ENCODE data around the gene LPP.
"Not testable (repeated sequence)": the region's sequence is repeated elsewhere in the genome, so short reads cannot be mapped to it uniquely, and the experiment has no call there.

Gene LPP

DNA sequence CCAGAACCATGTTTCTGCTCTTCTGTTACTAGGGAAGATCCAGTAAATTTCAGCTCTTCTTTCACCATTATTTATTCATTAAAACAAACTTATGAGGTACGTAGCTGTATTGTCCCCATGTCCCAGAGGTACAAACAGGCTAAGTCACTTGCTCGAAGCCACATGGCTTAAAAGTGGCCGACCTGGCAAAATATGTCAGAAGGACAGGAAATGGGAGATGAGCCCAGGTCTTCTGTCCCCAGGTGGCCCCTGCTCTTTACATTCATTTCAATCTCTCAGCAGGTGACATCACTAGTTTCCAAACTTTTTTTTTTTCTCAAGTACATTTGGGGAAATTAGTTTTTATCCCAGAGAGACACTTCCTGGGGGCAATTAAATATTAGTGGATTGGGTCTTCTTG lies 34.1 kb upstream of the LPP start:
- TF ChIP-seq FOXP2 (optimal IDR thresholded peaks at IDR 0.05; ENCODE audit: control extremely low read depth, extremely low read length, insufficient read depth) (no peak), EZH2 (IDR thresholded peaks at IDR 0.05) (no peak), POLR2AphosphoS5 (IDR thresholded peaks at IDR 0.05; ENCODE audit: borderline replicate concordance, low read depth, low read length) (no peak)
- H3K9ac ChIP-seq (ENCODE audit: insufficient read length) = no peak overlapping the region
- no peaks in the 10 kb centered on the region for H3K36me3 ChIP-seq (ENCODE audit: insufficient read depth, low read length)
- no peak overlapping the region for H3K4me3 ChIP-seq
- no peak for DNase-seq (ENCODE audit: low read depth, low spot score)
- H3K9me3 ChIP-seq (ENCODE audit: low read depth, low read length) = no peaks in the 10 kb centered on the region
- no peak overlapping the region for H3K27ac ChIP-seq

DNA sequence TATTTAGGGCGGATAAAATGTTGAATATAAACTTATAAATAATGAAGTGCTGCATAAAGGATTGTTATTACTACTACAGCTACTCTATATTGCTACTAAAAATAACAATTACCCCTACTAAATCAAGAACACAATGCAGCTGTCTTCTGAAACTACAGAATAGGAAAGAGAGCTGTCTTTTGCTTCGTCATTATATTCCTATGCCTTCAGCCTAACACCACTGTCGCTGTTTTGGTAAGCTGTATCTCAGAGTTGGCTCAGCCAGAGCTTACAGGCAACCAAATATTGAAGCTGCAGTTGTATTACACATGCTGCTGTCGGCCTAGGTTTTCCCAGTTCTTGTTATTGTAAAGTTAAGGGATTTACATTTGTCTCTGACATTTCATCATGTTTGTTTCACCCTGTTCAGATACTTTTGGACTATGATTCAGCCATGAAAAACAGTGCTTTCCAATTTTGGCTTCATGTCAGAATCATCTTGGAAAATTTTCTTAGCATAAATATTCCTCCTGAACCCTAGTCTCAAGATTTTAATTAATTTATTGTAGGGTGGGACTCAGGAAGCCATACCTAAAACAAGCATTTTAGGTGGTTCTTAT lies 31.3 kb upstream of the LPP start:
- no peak overlapping the region for H3K9ac ChIP-seq (ENCODE audit: insufficient read length)
- H3K9me3 ChIP-seq (ENCODE audit: low read depth, low read length) = no peaks in the 10 kb centered on the region
- no peak overlapping the region for H3K4me3 ChIP-seq
- no peak overlapping the region for H3K27ac ChIP-seq
- no peak for DNase-seq (ENCODE audit: low read depth, low spot score)
- no peaks in the 10 kb centered on the region for H3K36me3 ChIP-seq (ENCODE audit: insufficient read depth, low read length)
- TF ChIP-seq EZH2 (IDR thresholded peaks at IDR 0.05) (no peak), FOXP2 (optimal IDR thresholded peaks at IDR 0.05; ENCODE audit: control extremely low read depth, extremely low read length, insufficient read depth) (no peak), POLR2AphosphoS5 (IDR thresholded peaks at IDR 0.05; ENCODE audit: borderline replicate concordance, low read depth, low read length) (no peak)

DNA sequence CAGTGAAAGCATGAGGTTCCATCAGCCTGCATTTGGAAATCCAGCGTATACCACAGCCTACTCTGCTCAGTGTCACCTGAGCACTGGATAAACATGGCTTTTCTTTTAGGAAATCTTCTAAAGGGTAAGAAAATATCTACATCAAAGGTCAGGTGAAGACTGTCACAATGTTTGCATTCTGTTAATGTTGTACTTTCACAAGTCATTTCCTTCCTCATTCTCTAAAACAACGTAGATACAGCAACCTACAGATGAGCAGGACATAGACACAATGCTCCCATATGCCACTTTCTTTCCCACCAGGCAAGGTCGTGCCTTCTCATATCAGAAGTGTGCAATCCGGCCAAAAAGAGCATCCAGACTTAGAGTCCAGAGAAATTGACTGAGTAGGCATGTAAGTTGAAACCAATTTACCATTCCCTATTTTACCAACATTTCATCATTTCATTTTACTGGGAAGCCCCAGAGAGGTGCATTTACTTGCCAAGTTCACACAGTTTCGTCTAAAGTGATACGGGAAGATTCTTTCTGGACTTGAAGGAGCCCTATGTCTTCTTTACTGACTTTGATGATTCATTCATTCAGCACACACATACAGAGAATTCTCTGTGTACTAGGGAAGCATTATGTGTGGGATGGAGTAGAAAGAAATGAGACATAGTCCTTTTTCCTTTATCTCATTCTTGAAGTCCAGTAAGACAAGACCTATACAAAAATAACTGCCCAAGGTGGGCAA lies 30.6 kb upstream of the LPP start:
- no peak overlapping the region for H3K9ac ChIP-seq (ENCODE audit: insufficient read length)
- no peaks in the 10 kb centered on the region for H3K36me3 ChIP-seq (ENCODE audit: insufficient read depth, low read length)
- DNase-seq (ENCODE audit: low read depth, low spot score) = no peak
- TF ChIP-seq EZH2 (IDR thresholded peaks at IDR 0.05) = no peak
- TF ChIP-seq POLR2AphosphoS5 (IDR thresholded peaks at IDR 0.05; ENCODE audit: borderline replicate concordance, low read depth, low read length) = no peak
- TF ChIP-seq FOXP2 (optimal IDR thresholded peaks at IDR 0.05; ENCODE audit: control extremely low read depth, extremely low read length, insufficient read depth) = no peak
- H3K27ac ChIP-seq = no peak overlapping the region
- no peak overlapping the region for H3K4me3 ChIP-seq
- H3K9me3 ChIP-seq (ENCODE audit: low read depth, low read length) = no peaks in the 10 kb centered on the region

DNA sequence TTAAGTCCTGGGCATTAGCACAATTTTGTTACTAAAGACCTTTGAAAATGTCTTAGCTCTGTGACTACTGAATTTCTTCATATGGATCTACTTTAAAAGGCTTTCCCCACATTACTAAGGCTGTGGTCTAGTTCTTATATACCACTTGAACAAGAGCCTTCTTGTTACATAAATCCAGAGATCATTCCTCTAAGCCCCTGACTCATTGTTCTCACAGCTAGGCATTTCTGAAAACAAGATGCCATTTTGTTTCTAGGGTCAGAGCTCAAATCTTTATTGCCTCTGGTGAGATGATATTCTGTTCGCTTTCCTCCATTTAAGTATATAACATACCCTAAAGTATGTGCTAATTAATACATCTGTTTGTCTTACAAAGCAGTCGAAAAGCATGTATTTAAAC lies 29.8 kb upstream of the LPP start:
- Histone ChIP-seq H3K27ac (no peak overlapping the region), H3K9ac (ENCODE audit: insufficient read length) (no peak overlapping the region), H3K4me3 (no peak overlapping the region), H3K36me3 (ENCODE audit: insufficient read depth, low read length) (no peaks in the 10 kb centered on the region), H3K9me3 (ENCODE audit: low read depth, low read length) (no peaks in the 10 kb centered on the region)
- TF ChIP-seq POLR2AphosphoS5 (IDR thresholded peaks at IDR 0.05; ENCODE audit: borderline replicate concordance, low read depth, low read length) = no peak
- TF ChIP-seq FOXP2 (optimal IDR thresholded peaks at IDR 0.05; ENCODE audit: control extremely low read depth, extremely low read length, insufficient read depth) = no peak
- TF ChIP-seq EZH2 (IDR thresholded peaks at IDR 0.05) = no peak
- no peak for DNase-seq (ENCODE audit: low read depth, low spot score)

DNA sequence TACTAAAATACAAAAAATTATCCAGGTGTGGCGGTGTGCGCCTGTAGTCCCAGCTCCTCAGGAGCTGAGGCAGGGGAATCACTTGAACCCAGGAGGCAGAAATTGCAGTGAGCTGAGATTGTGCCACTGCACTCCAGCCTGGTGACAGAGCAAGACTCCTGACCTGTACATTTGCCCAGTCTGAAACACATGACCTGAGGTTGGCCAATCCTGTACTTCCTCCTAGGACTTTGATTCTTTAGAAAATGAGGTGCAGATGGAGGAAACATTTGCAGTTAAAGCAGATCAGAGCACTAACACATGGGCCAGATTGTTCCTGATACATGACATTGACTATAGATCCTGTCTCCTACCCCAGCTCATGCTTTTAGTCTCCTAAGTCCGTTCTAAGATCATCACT lies 28.9 kb upstream of the LPP start:
- H3K4me3 ChIP-seq = no peak overlapping the region
- no peaks in the 10 kb centered on the region for H3K9me3 ChIP-seq (ENCODE audit: low read depth, low read length)
- no peak overlapping the region for H3K9ac ChIP-seq (ENCODE audit: insufficient read length)
- H3K27ac ChIP-seq = no peak overlapping the region
- no peaks in the 10 kb centered on the region for H3K36me3 ChIP-seq (ENCODE audit: insufficient read depth, low read length)
- DNase-seq (ENCODE audit: low read depth, low spot score) = no peak
- no peak for TF ChIP-seq POLR2AphosphoS5 (IDR thresholded peaks at IDR 0.05; ENCODE audit: borderline replicate concordance, low read depth, low read length)
- TF ChIP-seq FOXP2 (optimal IDR thresholded peaks at IDR 0.05; ENCODE audit: control extremely low read depth, extremely low read length, insufficient read depth) = no peak
- no peak for TF ChIP-seq EZH2 (IDR thresholded peaks at IDR 0.05)

DNA sequence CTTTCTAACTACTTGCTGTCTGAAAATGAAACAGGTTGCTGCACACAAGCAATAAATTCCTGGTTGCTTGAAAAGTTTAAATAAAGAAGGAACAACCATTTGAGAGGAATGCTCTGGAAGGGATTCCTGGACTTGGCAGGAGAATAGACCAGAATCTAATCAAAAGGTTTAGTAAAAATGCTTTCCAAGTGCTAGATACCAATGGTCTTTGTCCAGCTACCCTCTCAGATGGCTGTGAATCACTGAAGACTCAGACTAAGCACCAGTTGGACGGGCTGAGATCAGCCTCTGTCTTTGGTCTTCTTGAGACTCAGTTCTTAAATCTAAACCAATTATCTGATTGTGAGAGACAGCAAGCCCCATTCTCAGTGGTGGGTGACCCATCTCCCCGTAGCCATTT lies 27.7 kb upstream of the LPP start:
- no peak for DNase-seq (ENCODE audit: low read depth, low spot score)
- H3K9ac ChIP-seq (ENCODE audit: insufficient read length) = no peak overlapping the region
- H3K4me3 ChIP-seq = no peak overlapping the region
- no peak overlapping the region for H3K27ac ChIP-seq
- H3K36me3 ChIP-seq (ENCODE audit: insufficient read depth, low read length) = no peaks in the 10 kb centered on the region
- no peaks in the 10 kb centered on the region for H3K9me3 ChIP-seq (ENCODE audit: low read depth, low read length)
- TF ChIP-seq POLR2AphosphoS5 (IDR thresholded peaks at IDR 0.05; ENCODE audit: borderline replicate concordance, low read depth, low read length) = no peak
- no peak for TF ChIP-seq FOXP2 (optimal IDR thresholded peaks at IDR 0.05; ENCODE audit: control extremely low read depth, extremely low read length, insufficient read depth)
- TF ChIP-seq EZH2 (IDR thresholded peaks at IDR 0.05) = no peak

DNA sequence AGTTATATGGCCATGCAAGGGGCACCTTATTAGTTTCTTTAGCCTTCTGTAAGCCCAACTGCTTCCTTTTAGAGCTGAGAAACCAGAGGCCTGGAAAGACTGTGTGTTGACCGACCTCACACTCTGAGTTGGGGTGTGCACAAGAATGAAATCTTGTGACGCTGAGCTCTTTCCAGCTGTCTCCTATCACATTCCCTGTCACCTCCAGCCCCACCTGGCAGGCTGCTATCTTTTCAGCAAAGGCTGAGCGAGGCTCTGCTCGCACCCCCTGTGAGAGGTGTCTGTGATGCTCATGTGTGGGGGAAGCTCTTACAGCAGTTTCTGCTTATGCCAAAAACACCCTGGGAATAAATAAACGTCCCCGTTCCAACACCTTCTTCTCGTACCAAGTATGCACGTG lies 27.0 kb upstream of the LPP start:
- H3K9me3 ChIP-seq (ENCODE audit: low read depth, low read length) = no peaks in the 10 kb centered on the region
- TF ChIP-seq EZH2 (IDR thresholded peaks at IDR 0.05) (no peak), POLR2AphosphoS5 (IDR thresholded peaks at IDR 0.05; ENCODE audit: borderline replicate concordance, low read depth, low read length) (no peak), FOXP2 (optimal IDR thresholded peaks at IDR 0.05; ENCODE audit: control extremely low read depth, extremely low read length, insufficient read depth) (no peak)
- H3K4me3 ChIP-seq = no peak overlapping the region
- H3K9ac ChIP-seq (ENCODE audit: insufficient read length) = no peak overlapping the region
- no peak overlapping the region for H3K27ac ChIP-seq
- no peak for DNase-seq (ENCODE audit: low read depth, low spot score)
- H3K36me3 ChIP-seq (ENCODE audit: insufficient read depth, low read length) = no peaks in the 10 kb centered on the region

DNA sequence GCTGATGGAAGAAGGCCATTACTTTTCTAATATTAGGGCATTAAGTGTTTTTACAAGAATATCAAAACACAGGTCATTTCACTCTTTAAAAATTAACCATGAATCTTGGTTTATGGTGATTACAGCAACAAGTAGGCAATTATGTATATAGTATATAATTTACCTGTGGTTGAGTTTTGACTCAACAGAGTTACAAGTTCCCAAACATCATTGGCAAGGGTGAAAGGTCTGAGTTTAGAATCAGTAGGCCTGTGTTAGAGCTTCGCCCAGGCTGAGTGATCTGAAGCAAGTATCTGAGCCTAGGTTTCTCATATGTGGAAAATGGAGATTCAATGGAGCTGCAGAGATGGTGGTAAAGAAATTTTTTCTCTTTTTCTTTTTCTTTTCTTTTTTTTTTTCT lies 25.1 kb upstream of the LPP start:
- no peak for DNase-seq (ENCODE audit: low read depth, low spot score)
- no peak overlapping the region for H3K9ac ChIP-seq (ENCODE audit: insufficient read length)
- no peak overlapping the region for H3K4me3 ChIP-seq
- H3K27ac ChIP-seq = no peak overlapping the region
- no peak for TF ChIP-seq FOXP2 (optimal IDR thresholded peaks at IDR 0.05; ENCODE audit: control extremely low read depth, extremely low read length, insufficient read depth)
- TF ChIP-seq POLR2AphosphoS5 (IDR thresholded peaks at IDR 0.05; ENCODE audit: borderline replicate concordance, low read depth, low read length) = no peak
- TF ChIP-seq EZH2 (IDR thresholded peaks at IDR 0.05) = no peak
- H3K9me3 ChIP-seq (ENCODE audit: low read depth, low read length) = no peaks in the 10 kb centered on the region
- H3K36me3 ChIP-seq (ENCODE audit: insufficient read depth, low read length) = no peaks in the 10 kb centered on the region

DNA sequence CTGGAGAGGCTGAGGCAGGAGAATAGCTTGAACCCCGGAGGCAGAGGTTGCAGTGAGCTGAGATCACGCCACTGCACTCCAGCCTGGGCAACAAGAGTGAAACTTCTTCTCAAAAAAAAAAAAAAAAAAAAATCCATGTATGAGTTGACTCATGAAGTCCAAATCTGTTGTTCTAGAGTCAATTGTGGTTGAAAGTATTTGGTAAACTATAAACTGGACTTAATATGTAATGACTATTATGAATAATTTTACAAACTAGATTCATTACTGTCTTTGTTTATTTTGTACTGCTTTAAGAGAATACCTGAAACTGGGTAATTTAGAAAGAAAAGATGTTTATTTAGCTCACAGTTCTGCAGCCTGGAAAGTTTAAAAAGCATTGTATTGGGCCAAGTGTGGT lies 22.9 kb upstream of the LPP start:
- not testable (repeated sequence) for H3K9ac ChIP-seq (ENCODE audit: insufficient read length); H3K36me3 ChIP-seq (ENCODE audit: insufficient read depth, low read length); DNase-seq (ENCODE audit: low read depth, low spot score); H3K4me3 ChIP-seq; H3K27ac ChIP-seq; H3K9me3 ChIP-seq (ENCODE audit: low read depth, low read length)

Data from SK-N-MC (cell line).